GM21367 (cell line): ENCODE results near the gene PAPOLG.
"Not testable (repeated sequence)": the region's sequence is repeated elsewhere in the genome, so short reads cannot be mapped to it uniquely, and the experiment has no call there.

ENCODE experiments used
- ATAC-seq: cut with Tn5 transposase; IDR thresholded peaks from one replicate; pipeline ENCODE4 v1.9.1; 2021; ENCODE audit not compliant: unreplicated experiment

PAPOLG gene

DNA sequence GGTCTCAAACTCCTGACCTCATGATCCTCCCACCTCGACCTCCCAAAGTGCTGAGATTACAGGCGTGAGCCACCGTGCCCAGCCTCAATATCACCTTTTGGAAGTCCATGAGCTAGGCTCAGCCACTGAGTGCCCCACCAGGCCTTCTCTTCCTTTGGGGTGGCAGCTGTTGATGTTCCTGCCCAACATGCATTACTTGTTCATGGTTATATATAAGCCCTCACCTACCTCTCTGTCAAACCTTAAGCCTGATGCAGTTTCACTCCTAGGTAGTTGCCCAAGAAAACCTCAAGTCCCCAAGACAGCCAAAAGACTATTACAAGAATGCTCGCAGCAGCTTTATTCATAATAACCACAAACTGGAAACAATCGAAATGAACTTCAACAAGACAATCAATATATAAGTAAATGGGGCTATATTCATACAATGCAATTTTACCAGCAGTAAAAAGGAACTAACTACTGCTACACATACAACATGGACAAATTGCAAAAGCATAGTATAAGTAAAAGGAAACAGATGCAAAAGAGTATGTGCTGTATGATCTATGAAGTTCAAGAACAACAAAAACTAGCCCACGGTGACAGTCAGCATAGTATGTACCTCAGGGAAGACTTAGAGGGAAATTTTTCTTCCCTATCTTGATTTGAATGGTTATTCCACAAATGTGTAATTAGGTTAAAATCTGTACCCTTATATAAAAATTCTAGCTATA, 65.7 kb downstream of the PAPOLG start:
- ATAC-seq: no peak

- no peak for ATAC-seq
These were observed 66.9 kb downstream of the PAPOLG start for GRCh38 chr2:60822987-60823386.

DNA sequence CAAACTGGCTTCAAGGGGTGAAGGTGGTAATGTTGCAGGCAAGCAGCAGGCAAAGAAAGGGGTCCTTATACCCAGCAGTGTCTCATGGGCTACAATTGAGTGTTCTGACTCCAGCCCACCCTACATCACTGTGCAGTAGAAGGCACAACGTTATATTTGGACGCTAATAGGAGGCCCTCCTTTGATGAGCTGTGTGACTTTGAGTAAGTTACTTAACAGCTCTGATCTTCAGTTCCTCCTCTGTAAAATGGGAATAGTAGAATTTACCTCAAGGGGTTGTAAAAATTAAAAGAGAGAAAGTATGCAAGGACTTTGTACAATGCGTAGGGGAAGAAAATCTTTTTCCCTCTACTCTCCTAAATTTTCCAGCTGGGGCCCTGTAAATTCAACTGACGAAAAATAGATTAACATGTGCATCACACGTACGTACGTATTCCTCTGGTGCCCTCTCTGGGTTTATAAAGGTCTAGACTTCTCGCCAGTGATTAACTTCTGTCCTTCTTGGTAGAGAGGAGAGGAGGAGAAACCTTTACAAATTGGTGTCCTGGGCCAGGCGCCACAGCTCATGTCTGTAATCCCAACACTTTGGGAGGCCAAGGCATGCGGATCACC, 67.7 kb downstream of the PAPOLG start:
- ATAC-seq: no peak

DNA sequence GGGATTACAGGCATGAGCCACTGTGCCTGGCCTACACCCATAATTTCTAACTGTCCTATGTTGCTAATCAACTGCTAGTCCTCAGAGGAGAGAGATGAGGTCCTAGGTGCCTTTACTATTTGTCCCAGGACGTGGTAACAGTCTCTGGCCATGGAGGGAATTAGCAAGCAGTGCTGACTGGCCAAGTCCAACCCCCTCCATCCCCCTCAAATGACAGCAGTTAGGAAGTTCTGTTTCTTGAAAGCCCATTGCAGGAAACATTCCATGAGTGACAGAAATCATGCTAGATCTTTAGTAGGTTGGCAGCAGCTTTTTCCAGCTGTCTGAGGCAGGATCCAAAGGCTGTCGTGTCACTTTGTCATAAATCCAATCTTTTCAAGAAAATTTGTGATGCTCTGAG, 69.6 kb downstream of the PAPOLG start:
- no peak for ATAC-seq

DNA sequence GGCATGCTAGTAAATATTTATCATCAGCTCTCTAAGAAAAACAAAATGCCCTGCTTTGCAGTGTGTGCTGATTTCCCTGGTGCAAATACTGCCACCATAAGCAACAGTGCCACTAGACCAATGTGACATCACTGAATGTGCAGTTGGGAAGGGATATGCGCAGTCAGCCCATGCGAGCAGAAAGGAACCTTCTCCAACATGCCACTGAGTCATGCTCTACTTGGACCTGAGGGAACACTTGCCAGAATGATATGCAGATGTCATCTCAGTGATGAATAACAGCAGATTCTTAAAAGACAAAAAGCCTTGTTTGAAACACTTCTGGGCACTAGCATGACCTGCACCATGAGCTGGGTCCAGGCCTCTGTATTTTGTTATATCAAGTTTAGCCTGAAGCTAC, 70.0 kb downstream of the PAPOLG start:
- no peak for ATAC-seq

DNA sequence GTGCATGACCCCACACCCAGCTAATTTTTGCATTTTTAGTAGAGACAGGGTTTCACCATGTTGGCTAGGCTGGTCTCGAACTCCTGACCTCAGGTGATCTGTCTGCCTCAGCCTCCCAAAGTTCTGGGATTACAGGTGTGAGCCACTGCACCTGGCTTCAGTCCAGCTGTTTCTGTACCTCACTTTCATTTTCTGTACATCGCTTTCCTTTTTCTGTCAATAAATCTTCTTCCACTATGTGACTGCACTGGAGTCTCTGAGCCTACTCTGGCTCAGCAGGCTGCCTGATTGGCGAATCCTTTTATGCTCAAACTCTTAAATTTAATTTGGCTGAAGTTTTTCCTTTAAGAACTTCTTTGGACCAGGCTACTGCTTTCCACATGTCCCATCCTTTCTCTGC, 70.8 kb downstream of the PAPOLG start:
- not testable (repeated sequence) for ATAC-seq

DNA sequence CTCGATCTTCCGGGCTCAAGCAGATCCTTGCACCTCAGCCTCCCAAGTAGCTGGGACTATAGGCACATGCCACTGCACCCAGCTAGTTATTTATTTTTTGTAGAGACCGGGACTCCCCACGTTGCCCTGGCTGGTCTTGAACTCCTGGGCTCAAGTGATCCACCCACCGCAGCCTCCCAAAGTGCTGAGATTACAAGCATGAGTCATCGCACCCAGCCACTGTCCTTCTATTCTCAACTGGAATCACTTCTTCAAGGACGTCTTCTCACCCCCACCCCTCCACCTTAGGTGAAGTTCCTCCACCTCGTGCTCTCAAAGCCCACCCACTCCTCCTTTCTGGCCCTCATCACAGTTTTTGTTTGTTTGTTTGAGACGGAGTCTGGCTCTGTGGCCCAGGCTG, 71.3 kb downstream of the PAPOLG start:
- ATAC-seq: no peak

- no peak for ATAC-seq
These were observed 74.9 kb downstream of the PAPOLG start for GRCh38 chr2:60830991-60831390.

DNA sequence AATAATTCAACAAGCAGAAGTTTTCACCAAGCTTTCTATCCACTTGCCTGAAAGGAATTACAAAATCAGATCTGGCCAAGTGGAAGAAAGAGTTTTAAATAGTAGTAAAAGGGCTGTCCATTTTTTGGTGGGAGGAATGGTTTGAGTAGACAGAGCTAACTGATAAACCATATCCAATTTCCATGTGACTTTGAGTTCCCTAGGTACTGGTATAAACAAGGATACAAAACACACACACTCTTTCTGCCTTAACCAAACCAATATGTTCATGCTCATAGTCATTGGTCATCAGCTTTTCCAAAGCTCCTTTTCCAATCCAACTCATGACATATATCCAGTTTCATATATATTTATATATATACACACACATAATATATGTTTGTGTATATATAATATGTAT, 75.9 kb downstream of the PAPOLG start:
- no peak for ATAC-seq

- no peak for ATAC-seq
These were observed 76.6 kb downstream of the PAPOLG start for GRCh38 chr2:60832621-60833020.

DNA sequence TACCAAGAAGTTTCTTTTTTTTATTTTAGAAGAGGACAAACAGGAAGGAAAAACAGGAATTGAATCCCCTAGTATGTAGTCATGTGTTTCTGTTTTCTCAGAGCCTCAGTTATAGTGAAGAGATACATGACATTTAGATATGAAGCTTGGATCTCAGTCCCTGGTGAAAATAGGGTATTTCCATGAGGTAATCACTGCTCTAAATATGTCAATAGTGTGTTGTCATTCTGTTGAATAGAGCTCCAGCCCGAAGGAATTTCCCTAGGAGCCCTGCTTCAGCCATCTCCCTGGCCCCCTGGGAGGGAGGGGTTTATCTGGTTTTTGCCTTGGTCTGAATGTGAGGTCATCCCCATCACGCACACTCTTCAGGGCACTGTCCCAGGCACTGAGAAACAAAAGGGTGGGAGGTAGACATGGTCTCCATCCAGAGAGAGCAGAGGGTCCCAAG, 78.2 kb downstream of the PAPOLG start:
- ATAC-seq: no peak

- ATAC-seq: no peak
These were observed 80.4 kb downstream of the PAPOLG start for GRCh38 chr2:60836491-60836890.

- no peak for ATAC-seq
These were observed 81.1 kb downstream of the PAPOLG start for GRCh38 chr2:60837123-60837522.

DNA sequence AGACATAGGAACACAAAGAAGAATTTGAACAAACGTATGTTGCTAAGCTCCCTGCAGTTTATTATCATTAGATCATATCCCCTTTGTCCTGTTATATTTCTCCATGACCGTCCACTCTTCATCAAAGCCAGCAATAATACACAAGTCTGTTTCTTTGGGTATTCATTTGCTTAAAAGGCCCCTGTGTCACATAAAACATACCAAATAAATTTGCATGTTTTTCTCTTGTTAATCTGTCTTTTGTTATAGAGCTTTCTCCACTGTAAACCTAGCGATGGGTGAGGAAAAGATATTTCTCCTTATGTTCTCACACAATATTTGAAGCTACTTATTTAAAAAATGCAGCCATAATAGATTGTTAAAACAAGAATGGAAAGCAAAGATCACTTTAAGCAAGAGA, 82.4 kb downstream of the PAPOLG start:
- no peak for ATAC-seq

- ATAC-seq: peak; percentile 33
These were observed 83.2 kb downstream of the PAPOLG start for GRCh38 chr2:60839126-60839813.

DNA sequence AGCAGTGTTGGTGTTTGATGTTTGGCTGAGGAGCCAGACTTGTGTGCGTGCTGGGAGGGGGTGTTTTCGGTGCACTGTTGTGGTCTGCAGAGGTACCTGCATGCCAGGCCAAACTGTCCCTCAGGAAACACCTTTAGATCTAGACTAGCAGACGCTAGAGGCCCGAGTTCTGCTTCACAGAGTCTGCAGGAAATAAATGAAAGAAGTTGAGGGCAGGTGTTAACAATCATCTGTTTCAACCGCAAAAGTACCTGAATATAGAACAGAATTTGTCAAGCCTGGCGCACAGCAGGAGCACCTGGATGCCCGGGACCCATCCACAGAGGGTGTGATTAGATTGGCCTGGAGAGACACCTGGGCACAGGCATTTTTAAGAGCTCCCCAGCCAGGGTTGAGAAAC, 84.8 kb downstream of the PAPOLG start:
- peak; percentile 51 for ATAC-seq

DNA sequence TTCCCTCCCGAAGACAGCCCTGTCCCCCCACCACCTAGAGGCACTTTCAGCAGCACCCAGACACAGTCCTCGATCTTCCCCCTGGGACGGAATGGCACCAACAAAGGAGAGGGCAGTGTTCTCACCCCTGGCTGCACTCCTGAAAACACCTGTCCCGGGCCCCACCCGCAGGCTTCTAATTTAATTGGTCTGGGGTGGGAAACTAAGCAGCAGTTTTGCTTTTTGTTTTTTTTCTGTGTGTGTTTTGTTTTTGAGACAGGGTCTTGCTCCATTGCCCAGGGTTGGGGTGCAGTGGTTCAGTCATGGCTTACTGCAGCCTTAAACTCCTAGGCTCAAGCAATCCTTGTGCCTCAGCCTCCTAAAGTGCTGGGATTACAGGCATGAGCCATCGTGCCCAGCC, 86.9 kb downstream of the PAPOLG start:
- ATAC-seq: no peak

DNA sequence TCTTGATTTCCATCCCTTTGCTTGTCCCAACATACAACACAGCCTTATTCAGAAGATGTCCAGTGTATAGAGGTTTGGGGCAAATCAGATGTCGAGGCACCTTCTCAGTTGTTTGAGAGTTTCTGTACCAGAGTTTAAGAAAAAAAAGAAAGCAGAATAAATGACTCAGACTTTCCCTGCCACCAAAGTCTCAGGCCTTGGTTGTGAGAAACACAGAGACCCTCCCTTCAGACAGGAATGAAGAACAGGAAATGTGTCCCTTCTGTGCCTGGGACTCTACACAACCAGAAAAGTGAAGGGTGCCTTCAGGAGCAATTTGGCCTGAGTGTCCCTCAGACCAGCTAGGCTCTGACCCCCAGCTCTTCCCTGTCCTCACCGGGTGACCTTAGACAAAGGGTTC, 88.0 kb downstream of the PAPOLG start:
- ATAC-seq: no peak

DNA sequence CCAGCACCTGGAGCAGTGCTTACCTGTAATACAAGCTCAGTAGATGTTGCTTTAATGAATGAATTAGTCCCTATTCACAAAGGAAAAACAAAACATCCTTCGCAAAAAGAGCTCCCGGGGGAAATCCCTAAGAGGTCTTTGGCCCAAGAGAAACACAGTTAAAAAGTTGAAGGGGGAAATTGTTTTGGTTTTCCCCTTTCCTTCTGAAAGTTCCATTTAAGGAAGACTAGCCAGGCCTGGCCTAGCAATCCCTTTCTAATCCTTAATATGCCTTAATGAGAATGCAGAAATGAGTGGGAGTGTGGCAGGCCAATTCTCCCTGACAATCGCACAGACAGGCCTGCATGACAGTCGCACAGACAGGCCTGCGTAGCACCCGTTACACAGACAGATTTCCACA, 91.8 kb downstream of the PAPOLG start:
- ATAC-seq: no peak
